ENCODE measurements around the gene TIE1.

Gene TIE1

GRCh38 chr1:43334453-43335205, 33.8 kb downstream of the TIE1 start:
- FAIRE-seq (no peak), DNase-seq (ENCODE audit: low spot score) (no peak)

- FAIRE-seq (no peak), DNase-seq (ENCODE audit: low spot score) (no peak)
Measured at GRCh38 chr1:43337588-43337987, 36.8 kb downstream of the TIE1 start, which contains the start of gene MPL. TSS of gene MPL (plus strand) at chr1:43337818. CDS start at chr1:43337849, 31 bp downstream.

- DNase-seq (ENCODE audit: low spot score), result no peak
- no peak for FAIRE-seq
Measured at GRCh38 chr1:43338001-43338400, 37.2 kb downstream of the TIE1 start.

- FAIRE-seq (no peak), DNase-seq (ENCODE audit: low spot score) (no peak)
Measured at GRCh38 chr1:43339584-43340232, 38.9 kb downstream of the TIE1 start.

- FAIRE-seq, result no peak
- DNase-seq (ENCODE audit: low spot score), result no peak
Measured at GRCh38 chr1:43340559-43340958, 39.8 kb downstream of the TIE1 start.

GRCh38 chr1:43344267-43344850, 43.6 kb downstream of the TIE1 start:
- FAIRE-seq (no peak), DNase-seq (ENCODE audit: low spot score) (no peak)

- FAIRE-seq, result no peak
- no peak for DNase-seq (ENCODE audit: low spot score)
Measured at GRCh38 chr1:43345120-43345519, 44.3 kb downstream of the TIE1 start.

GRCh38 chr1:43346636-43347035, 45.9 kb downstream of the TIE1 start:
- no peak for DNase-seq (ENCODE audit: low spot score)
- no peak for FAIRE-seq

GRCh38 chr1:43348343-43348808, 47.6 kb downstream of the TIE1 start:
- FAIRE-seq (peak; percentile 84), DNase-seq (ENCODE audit: low spot score) (peak; percentile 79)

- DNase-seq (ENCODE audit: low spot score) (peak; percentile 100), FAIRE-seq (peak; percentile 96)
Measured at GRCh38 chr1:43348809-43349593, 48.2 kb downstream of the TIE1 start.

GRCh38 chr1:43349594-43350306, 49.0 kb downstream of the TIE1 start:
- DNase-seq (ENCODE audit: low spot score) (no peak), FAIRE-seq (no peak)

- no peak for FAIRE-seq
Measured at GRCh38 chr1:43350976-43351375, 50.2 kb downstream of the TIE1 start.

GRCh38 chr1:43351421-43352350, 50.9 kb downstream of the TIE1 start:
- no peak for DNase-seq (ENCODE audit: low spot score)
- no peak for FAIRE-seq

More at GRCh38 chr1:43350976-43351375, 50.2 kb downstream of the TIE1 start:
- no peak for DNase-seq (ENCODE audit: low spot score)

GRCh38 chr1:43352351-43352705, 51.5 kb downstream of the TIE1 start:
- no peak for DNase-seq (ENCODE audit: low spot score)
- FAIRE-seq, result no peak

GRCh38 chr1:43352881-43353280, 52.1 kb downstream of the TIE1 start:
- FAIRE-seq, result no peak
- no peak for DNase-seq (ENCODE audit: low spot score)

GRCh38 chr1:43354471-43354870, 53.7 kb downstream of the TIE1 start:
- DNase-seq (ENCODE audit: low spot score) (no peak), FAIRE-seq (no peak)

GRCh38 chr1:43354936-43355335, 54.2 kb downstream of the TIE1 start:
- DNase-seq (ENCODE audit: low spot score) (no peak), FAIRE-seq (no peak)

GRCh38 chr1:43357251-43357650, 56.5 kb downstream of the TIE1 start:
- FAIRE-seq (no peak), DNase-seq (ENCODE audit: low spot score) (no peak)

- DNase-seq (ENCODE audit: low spot score), result peak; percentile 58
- no peak for FAIRE-seq
Measured at GRCh38 chr1:43358121-43358745, 57.5 kb downstream of the TIE1 start.

Data from urothelium cell line (cell line).